ENCODE results near the gene NR5A2. TPM values are rescaled to one million over a fixed set of nuclear protein-coding genes. Genes with fewer than 3 reads are reported as not detected.

NR5A2 gene
- total RNA-seq, 1 donor from 2014 or later = 8.3 TPM

- peak; percentile 51 for DNase-seq
Measured at GRCh38 chr1:200075522-200075921, 48.0 kb downstream of the NR5A2 start.

- DNase-seq = peak; percentile 90
Measured at GRCh38 chr1:200075938-200076546, 48.5 kb downstream of the NR5A2 start.

DNA sequence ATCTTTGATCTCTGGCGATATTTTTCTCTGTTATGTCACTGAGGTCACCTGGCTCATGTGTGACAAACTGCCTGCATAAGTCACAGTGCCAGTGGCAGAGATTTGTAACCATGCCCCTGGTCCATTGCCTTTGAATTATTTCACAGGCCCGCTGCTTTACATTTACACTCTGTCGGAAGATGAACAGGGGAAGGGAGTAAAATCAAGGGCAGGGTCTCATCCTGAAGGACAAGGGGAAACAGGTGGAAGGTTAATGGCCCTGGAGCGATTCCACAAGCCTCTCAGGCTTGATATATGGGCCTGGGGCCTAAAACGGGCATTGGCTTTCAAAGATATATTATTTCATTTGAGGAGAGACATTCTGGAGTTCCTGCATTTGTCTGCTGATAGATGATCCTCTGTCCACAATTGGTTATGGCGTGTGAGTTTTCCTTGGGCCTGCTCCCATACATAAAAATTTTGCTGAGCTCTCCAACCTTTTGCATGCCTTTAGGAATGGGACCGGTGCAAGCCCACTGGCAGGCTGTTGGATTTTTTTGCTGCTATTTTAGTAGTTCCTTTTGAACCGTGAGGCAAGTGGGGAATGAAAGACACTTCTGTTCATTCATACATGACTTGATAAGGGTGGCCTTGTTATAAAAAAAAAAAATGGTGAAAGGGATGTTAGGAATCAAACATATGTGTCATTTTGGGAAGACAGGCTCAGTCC is 51.9 kb downstream of the NR5A2 start:
- DNase-seq = peak; percentile 55

GRCh38 chr1:200081151-200081968 is 53.9 kb downstream of the NR5A2 start:
- DNase-seq = peak; percentile 43

- peak; percentile 26 for DNase-seq
Measured at GRCh38 chr1:200081969-200082245, 54.4 kb downstream of the NR5A2 start.

DNA sequence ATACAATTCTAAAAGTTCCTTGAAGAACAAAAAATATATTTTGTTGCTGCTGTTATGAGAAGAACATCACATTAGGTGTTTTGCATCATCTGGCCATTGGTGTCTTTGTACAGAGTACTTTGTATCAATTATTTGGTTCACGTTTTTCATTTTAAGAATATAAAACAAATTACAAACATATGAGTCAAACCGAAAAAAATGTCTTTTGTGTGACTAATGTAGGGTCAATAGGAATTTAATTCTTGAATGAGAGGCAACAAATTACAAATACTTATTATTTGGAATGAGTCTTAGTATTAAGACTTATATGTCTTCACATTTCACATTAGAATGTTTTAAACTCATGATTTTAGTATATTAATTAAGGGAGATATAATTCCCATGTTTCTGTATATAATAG is 54.8 kb downstream of the NR5A2 start:
- DNase-seq = no peak

GRCh38 chr1:200090252-200091159 is 63.0 kb downstream of the NR5A2 start:
- no peak for DNase-seq

DNA sequence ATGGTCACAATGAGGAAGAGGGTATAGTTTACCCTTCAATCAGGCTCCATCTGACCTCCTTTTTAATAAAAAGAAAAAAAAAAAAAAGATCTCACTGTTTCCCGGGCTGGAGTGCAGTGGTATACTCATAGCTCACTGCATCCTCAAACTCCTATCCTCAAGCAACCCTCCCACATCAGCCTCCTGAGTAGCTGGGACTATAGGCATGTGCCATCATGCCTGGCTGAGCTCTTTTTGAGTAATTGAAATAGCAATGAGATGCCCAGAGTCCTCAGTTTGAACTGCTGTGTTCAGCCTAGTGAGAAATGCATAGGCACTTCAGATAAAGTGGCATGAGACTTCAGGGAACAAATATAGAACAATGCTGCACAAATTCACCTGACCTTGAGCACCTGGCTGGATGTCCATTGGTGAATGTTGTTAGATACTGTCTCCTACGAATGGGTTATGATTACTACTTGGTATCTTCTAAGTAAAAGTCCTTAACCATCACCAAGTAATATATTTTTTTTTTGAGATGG is 67.6 kb downstream of the NR5A2 start:
- no peak for DNase-seq

- no peak for DNase-seq
Measured at GRCh38 chr1:200096774-200097173, 69.3 kb downstream of the NR5A2 start.

GRCh38 chr1:200099040-200099439 is 71.5 kb downstream of the NR5A2 start:
- no peak for DNase-seq

- no peak for DNase-seq
Measured at GRCh38 chr1:200103966-200104583, 76.6 kb downstream of the NR5A2 start.

DNA sequence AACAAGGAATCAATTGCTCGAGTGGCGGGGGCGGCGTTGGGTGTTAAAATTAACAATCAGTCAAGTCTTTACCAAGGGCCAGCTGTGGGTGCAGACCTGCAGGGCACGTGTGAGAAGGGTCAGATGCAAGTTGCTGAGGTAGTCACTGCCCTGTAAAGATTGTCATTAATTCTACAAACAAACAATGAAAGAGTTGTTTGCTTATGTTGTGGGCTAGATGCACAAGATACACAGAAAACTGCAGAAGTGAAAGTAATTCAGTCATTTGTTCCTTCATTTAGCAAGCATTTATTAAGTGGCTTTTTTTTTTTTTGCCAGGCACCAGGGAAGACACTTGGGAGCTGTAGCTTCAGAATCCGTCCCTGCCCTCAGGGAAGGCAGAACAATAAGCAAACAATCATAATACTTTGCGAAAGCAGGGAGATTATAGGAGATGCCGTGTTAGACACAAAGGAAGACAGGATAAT is 79.5 kb downstream of the NR5A2 start:
- DNase-seq = no peak

DNA sequence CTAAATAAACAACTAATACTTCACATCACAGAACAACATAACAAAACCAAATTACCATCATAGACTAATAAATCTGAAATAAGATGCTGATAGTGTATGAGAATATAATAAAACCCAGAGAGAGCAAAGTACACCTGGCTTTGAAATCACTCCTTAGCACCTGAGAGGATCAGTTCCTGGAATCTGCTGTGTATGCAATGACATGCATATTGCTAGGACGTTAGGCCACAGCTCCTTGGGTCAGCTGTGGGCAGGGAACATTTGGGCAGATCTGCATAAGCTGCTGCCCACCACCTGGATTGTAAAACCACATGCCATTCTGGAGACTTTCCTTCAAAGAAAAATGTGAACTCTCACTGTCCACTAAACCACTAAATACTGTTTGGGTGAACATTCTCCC is 81.1 kb downstream of the NR5A2 start:
- no peak for DNase-seq

DNA sequence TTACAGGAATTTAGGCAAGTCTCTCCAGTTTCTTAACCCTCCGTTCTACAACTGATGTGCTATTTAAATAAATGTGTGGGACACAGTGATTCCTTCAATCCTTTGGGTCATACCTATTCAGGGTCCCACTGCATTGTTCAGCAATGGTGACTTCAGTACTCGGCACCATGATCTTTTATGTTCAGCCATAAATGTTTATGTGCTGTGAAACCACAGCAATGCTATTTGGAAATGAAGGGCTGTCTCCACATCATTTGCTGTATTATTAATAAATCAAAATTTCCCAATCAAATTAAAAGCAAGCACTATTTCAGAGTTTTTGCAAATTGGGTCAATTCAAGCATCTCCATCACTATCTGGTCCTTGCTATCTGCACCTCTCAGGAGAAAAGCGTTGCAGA is 84.8 kb downstream of the NR5A2 start:
- DNase-seq = no peak

DNA sequence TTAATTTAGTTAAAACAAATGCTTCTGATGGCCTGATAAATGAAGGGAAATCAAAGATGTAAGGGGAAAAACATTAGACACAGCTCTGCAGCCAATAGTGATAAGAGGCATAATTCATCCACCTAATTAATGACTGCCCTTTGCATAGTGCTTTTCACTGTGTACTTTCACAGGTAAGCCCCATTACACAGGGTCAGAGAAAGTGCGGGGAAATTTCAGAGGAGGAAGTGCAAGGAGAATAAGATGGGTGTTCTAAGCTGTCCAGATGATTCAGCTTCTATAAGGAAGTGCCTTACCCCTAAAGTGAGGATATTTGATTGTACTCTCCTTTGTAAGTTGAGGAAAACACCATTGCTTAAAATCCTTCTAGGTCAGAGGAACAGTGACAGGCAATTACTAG is 88.0 kb downstream of the NR5A2 start:
- no peak for DNase-seq

DNA sequence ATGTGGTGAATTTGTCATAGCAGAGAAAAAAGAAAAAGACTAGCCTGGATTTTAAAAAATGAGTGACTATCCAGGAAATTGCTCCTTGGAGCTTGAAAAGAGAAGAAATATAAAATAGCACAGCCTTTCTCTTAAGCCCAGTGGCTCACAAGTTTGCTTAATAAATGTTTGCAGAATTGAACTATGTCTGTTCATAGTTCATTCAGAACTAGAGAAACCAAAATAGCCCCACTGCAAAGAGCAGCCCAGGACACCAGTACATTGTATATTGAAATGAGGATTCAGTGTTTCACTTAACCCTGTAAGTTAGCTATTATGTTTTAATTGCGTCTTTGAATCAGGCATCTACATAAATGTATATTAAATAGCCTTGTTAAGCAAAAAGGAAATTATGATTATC is 88.8 kb downstream of the NR5A2 start:
- DNase-seq = no peak

- DNase-seq = no peak
Measured at GRCh38 chr1:200118779-200119505, 91.4 kb downstream of the NR5A2 start.

DNA sequence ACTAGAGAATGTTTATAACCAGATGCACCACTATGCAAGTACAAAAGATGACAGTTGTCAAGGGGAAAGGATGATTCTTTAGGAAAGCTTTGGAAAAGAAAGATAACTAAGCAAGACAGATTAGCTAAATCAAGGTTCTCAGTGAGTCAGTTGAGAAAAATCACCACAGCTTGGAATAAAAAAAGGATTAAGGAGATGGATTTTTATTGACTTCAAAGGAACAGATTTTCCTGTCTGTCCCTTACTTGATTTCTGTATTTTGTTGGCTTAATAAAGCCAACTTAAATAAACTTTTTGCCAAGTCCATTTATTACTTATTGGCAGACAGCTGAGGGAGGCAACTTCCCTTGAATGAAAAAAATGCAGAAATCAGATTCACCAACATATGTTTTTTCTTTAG is 93.9 kb downstream of the NR5A2 start:
- no peak for DNase-seq

GRCh38 chr1:200124309-200124708 is 96.8 kb downstream of the NR5A2 start:
- DNase-seq = no peak

- DNase-seq = no peak
Measured at GRCh38 chr1:200128081-200128480, 100.6 kb downstream of the NR5A2 start.

All from tongue (tissue), 2 donors.